Activated CD8-positive, alpha-beta memory T cell treated with anti-CD3 and anti-CD28 coated beads, Interleukin-2, amount 50 U/mL, for 1 hour (primary cell): ENCODE results near the gene CTTN.

ENCODE experiments used
- DNase-seq: peaks from one replicate; pipeline ENCODE4 v3.0.0-alpha.2; 2020; ENCODE audit errors: extremely low read depth

CTTN gene

DNA sequence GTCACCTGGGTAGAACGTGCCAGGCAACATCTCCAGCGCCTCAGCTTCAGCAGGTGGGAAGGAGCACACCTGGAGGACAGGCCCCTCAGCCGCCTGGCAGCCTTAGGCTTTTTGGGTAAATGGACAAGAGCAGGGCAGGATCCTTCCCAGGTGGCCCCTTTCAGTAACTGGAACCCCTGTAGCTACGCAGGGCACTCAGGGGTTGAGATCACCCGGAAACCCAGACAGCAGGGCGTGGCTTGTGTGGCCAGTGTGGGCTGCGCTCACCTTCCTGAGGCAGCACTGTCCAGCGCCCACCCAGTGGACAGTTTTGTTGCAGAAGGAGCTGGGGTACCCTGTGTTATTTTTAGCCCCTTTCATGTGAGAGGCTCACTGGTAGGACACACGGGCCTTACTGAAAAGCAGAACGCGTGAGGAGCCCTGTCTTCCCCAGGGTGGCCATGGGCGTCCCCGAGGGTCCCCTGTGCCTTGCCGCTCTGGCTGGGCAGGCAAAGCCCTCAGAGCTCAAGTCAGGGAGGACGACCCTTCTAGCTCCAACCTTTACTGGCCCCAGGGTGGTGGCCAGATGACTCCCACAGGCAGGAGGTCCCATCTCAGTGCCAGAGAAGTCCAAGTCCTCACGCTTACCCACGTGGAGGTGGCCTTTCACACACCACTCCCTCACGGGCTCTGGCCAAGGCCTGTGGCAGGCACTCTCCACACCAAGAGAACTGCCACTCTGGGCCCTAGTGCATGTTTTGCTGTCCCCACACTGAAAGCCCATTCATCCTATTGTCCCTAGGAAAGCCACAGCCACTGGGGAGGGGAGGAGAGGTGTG, 75.8 kb downstream of the CTTN start:
- DNase-seq = no peak

- DNase-seq = no peak
These were observed 76.4 kb downstream of the CTTN start for GRCh38 chr11:70474710-70475109.

DNA sequence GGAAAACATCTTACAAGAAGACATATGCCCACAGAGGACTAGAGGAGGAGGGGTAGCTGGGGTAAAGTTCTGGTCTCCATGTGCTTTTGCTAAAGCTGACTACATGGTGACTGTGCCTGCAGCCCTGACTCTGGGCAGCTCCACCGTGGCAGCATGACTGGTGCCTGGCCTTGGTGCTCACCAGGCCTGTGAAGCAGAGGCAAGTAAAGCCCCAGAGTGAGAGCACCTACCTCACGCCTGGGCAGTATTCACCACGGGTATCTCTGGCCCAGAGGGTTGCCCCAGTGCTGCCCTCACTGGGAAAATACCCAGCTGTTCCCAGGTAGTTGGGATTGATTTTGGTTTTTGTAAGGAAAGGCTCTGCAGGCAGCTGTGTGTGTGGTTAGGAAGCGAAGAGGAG, 78.3 kb downstream of the CTTN start:
- no peak for DNase-seq

DNA sequence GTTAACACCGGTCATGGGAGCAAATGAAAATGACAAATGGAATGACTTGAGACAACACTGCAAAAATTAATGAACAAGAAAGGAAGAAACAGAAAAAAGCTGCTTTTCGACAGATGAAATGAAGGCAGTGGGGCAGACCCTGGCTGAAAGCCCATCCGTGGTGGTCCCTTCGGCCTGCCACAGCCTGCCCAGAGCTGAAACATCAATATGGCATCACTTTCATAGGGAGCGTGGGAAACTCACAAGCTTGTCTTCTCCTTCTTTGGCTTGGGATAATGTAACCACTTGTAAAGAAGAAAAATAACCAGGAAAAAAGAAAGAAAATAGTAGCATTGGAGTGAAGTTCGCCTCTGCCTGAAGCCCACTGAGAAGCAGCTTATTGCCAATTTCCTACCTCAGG, 78.8 kb downstream of the CTTN start:
- no peak for DNase-seq

- DNase-seq = no peak
These were observed 79.3 kb downstream of the CTTN start for GRCh38 chr11:70477609-70478008.

DNA sequence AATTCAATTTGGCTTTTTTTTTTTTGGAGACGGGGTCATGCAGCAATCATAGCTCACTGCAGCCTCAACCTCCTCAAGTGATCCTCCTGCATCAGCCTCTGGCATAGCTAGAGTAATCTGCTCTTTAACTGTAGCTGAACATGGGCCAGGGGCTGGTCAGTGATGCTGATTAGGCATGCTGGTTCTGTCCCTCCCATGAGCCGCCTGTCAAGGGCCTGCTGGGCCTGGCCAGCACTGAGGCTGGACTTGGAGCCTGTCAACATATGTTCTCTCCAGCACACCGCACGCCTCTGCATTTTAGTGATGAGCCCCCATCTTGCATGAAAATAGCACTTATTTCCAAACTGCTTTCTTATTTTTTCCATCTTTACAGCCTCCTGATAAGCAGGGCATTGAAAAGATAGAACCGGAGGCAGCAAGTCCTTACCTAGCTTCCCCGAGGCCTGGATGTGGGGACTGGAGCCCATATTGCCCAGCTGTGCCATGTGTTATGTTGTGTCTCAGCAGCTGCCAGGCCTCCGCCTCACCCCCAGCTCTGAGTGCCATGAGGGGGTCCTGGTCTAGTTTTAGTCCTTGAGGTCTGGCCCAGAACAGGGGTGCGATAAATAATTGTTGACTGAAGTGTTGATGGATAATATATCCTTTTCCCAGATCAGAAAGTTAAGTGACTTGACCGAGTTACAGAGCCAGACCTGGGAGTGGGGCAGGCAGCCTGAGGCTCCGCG, 80.0 kb downstream of the CTTN start:
- DNase-seq = no peak

GRCh38 chr11:70480711-70481110, 82.4 kb downstream of the CTTN start:
- DNase-seq = no peak

GRCh38 chr11:70481625-70482528, 83.5 kb downstream of the CTTN start:
- DNase-seq = no peak

DNA sequence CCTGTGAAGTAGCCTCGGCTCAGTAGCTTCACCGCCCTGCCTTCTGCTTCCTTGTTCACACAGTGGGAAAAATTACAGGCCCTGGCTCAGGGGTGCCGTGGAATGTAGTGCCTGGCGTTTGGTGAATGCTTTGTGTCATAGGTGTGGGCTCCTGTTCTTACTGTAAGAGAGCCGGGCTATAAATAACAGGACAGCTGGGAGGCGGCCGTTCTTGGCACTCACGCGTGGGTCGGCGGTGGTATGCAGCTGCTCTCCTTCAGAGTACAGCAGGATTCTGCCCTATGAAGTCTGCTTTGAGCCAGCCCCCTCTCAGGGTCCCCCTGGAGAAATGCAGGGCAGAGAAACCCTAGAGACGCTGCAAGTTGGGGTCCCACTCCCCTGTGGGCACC, 84.2 kb downstream of the CTTN start:
- DNase-seq = no peak

- DNase-seq = no peak
These were observed 84.9 kb downstream of the CTTN start for GRCh38 chr11:70483077-70483861.

DNA sequence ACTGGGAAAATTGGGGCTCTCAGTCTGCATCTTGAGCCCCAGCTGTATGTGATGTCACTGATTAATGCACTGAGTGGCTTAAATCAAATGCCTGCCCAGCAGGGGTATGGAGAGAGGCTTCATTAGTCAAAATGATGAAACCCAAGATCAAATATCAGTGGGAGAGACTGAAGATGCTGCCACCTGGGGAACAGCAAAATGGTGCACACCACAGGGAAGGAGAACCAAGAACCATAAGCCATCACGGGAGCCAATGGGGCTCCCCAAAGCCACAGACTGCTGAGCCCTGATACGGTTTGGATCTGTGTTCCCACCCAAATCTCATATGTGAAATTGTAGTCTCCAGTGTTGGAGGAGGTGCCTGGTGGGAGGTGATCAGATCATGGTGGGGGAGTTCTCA, 85.6 kb downstream of the CTTN start:
- no peak for DNase-seq

DNA sequence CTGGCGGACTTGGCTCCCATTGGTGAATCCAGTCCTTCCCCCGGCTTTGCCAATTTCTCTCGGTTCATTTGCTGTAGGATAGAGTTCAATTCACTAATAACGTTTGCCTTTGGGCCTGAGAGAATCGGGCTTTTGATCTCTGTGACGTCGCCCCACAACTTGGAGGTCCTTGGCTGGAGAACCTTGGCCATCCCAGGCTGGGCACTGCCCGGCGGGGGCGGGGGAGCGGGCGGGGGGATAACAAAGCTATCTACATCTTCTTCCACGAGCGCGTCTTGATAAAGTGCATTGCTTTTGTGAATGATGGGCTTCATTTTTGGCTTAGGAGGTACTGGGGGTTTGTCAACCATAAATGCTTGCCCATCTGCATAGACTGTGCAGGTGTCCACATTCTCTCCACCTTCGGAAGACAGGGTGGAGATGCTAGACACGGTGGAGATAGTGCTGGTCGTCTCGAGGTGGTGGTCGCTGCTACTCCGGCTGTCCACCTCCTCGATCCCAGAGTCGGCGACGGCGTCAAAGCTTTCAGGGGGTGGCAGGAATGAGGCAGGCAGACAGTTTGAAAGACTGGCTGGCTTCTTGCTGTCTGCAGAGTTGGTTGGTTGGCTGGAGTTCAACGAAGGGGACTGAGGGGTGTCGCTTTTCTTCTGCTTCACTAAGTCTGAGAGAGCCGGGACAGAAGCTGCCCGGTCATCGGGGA, 87.1 kb downstream of the CTTN start:
- no peak for DNase-seq

GRCh38 chr11:70486026-70486415, 87.7 kb downstream of the CTTN start:
- no peak for DNase-seq
